GM19328 (cell line): ENCODE measurements around the gene PPARA.
A peak's percentile ranks its signal among the peaks of the same experiment; 100 is the strongest.
"Not testable (repeated sequence)": the region's sequence is repeated elsewhere in the genome, so short reads cannot be mapped to it uniquely, and the experiment has no call there.

Experiments
- ATAC-seq: cut with Tn5 transposase; IDR thresholded peaks from one replicate; pipeline ENCODE4 v1.9.1; 2021; ENCODE audit warnings: mild to moderate bottlenecking, moderate library complexity; ENCODE audit not compliant: unreplicated experiment

The PPARA gene

GRCh38 chr22:46240506-46240905 is 90.2 kb downstream of the PPARA start:
- ATAC-seq: no peak

- no peak for ATAC-seq
These were observed 90.6 kb downstream of the PPARA start for GRCh38 chr22:46240907-46241306.

GRCh38 chr22:46241396-46242007 is 91.2 kb downstream of the PPARA start:
- ATAC-seq: no peak

DNA sequence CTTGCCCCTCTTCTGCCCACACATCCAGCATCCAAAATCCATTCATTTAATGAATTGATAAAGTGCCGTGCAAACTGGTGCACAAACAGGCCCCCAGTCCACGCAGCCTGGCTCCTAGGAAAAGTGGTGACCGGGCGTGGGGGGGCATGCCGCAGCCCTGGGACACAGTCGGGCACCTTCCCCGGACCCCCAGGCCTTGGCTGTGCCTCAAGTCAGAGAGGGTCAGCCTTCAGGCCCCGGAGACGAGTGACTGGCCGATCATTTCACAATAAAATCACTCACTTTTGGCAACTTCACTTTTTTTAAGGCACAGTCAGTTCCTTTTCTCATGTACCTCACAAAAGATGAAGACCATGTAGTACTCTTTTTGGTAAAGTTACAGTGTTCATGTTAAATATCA is 91.8 kb downstream of the PPARA start:
- no peak for ATAC-seq

DNA sequence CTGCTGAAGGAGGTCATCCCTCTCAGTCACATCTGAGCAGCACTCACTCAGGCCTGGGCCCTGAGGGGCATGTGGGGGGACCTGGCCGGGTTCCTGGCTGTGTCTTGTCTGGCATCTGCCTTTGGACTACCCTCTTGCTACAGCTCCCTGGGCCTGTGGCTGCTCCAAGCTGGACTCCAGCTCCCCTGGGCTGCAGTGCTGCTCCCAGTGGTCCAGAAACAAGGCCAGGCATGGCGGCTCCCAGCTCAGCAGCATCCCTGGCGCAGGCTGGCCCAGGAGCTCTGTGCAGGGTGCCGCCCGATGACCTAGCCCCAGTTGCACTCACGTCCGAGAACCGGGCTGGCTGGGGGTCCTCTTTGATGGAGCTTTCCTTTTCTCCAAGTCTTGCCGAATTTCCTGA is 94.4 kb downstream of the PPARA start:
- ATAC-seq: no peak

DNA sequence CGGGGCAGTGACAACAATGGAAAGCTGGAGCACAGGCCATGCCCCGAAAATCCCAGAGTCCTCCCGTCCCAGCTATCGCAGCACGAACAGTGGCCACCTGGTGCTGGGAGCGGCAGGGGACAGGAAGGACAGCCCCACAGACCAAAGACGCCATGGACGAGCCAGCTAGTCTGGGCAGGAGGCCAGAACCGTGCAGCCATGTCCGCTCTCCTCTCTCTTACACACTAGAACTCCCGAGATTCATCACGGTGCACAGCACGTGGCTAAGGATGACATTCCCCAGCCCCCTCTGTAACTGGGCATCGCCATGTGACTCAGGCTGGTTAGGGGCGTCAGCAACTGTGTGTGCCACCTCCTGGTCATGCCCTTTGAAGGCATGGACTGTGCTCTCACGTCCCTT is 95.2 kb downstream of the PPARA start:
- ATAC-seq: no peak

DNA sequence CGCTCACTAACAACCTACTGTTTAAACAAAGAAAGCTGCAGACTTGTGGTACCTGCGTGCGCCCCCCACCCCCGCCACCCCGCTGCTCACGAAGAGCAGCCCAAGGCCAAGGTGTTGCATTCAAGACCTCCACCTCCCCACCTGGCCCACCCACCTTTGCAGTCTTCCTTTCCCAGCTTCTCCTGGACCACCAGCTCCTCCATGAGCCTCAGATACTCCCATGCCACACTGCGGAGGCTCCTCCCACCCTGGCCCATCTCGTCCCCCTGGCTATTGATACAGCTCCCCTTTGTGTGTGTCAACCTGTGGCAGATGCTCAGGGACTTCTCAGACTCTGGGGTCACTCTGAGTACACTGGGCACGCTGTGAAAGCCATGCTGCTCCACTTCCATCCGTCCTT is 95.9 kb downstream of the PPARA start:
- no peak for ATAC-seq

DNA sequence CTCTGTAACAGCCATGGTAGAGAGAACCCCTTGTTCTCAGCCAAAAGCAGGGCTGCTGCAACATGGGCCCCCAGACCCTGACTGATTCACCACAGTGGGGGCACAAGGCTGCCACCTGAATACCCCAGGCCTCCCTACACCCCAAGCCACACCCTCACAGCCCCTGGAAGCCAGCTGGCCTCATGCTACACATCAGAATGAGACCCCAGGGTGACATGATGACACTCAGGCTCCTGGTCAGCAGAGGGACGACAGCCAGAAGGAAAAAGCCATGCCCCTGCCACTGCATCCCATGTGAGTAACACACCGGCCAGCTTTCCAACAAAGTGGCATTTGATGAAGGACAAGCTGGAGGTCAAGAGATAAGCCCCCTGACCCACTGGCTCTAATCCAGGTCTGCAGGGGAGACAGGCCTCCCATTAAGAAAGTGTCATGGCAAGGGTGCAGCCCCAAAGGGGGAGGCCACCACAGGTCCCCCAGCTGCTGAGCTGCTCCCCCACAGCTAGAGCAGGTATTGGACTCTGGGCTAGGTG is 97.2 kb downstream of the PPARA start:
- ATAC-seq: no peak

- ATAC-seq: peak; percentile 79
These were observed 99.9 kb downstream of the PPARA start, which contains the start of gene CDPF1 for GRCh38 chr22:46250035-46250782. Gene CDPF1, minus strand, starts transcription at chr22:46250293. Its CDS starts 2,009 bp downstream, at chr22:46248284.

- ATAC-seq: peak; percentile 4
These were observed 100.4 kb downstream of the PPARA start for GRCh38 chr22:46250783-46251125.

- no peak for ATAC-seq
These were observed 100.9 kb downstream of the PPARA start for GRCh38 chr22:46251266-46251665.

DNA sequence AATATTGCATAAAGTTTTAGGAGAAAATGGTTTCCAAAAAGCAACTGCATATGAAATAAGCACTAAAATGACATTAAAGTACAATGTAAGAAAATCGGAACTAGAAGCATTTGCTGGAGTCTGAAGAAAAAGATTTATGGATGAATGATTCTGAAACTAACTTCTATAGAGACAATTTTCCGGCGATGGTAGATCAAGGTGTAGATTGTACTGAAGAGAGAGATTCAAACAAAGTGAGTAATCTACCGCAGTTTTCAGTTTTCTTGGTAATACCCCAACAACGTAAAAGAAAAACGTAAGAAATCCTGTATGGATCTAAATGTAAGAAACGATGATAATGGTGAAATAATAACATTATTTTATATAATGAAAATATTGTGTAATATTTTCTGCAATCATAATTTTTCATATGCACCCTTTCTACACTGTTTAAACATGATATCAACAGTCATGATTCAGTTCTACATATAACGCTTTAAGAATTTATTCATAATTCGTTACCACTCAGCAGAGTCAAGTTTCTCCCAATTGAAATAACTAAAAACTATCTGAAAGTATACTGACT is 101.6 kb downstream of the PPARA start:
- no peak for ATAC-seq

DNA sequence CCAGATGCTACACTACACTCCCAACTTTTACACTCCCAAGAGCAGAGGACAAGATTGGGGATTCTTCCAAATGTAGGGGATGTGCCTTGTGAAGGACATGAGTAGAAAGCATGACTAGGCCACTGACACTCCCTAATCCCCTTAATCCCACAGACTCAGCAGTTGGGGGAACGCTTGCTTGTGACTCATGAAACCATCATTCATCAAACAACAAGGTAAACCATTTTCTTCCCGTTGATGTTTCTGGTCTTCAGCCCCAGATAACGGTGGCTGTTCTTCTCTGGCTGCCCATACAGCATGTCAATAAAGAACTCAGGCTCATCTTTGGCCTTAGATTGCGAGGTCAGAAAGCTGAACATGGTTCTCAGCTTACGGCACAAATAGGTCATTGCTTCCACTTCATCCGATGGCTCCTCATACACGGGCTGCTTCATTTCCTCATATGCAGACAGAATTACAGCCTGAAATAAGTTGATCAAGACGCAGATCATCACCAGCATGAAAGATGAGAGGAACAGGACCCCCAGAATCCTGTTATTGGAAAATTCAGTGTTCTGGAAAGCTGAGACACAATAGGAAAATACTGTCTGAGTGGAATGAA is 106.1 kb downstream of the PPARA start:
- no peak for ATAC-seq

DNA sequence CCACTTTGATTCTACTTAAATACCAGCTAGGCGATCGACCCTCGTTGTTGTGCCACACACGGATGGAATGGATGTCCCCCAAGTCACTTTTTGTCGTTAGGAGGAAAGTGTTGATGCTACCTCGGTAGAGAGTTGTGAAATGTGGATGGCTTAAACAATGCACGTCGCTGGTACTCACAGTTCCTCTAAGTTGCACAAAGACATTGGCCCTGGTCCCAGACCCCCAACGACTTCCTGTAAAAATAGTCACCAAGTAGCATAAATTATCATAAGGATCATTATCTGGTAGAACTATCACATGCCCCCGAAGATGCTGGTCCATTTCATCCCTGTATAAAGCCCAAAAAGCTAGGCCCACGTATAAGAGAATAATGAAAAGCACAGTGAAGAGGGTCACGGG is 109.0 kb downstream of the PPARA start:
- no peak for ATAC-seq

DNA sequence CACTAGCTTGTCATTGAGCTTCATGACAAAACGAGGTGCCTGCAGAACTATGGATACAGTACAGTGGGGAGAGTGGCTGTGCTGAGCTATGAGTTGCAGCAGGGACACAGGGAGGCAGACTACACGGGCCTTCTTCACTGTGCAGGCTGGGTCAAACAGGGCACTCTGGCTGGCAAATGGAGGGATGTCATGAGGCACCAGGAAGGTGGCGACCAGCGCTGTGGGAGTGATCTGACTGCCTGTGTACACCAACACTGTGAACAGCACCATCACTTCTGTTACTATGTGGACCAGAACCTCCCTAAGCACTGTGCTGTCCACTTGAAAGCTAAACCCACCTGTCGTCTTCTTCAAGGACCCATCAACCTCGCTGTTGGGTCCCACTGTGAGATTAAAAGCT is 109.7 kb downstream of the PPARA start:
- ATAC-seq: no peak

DNA sequence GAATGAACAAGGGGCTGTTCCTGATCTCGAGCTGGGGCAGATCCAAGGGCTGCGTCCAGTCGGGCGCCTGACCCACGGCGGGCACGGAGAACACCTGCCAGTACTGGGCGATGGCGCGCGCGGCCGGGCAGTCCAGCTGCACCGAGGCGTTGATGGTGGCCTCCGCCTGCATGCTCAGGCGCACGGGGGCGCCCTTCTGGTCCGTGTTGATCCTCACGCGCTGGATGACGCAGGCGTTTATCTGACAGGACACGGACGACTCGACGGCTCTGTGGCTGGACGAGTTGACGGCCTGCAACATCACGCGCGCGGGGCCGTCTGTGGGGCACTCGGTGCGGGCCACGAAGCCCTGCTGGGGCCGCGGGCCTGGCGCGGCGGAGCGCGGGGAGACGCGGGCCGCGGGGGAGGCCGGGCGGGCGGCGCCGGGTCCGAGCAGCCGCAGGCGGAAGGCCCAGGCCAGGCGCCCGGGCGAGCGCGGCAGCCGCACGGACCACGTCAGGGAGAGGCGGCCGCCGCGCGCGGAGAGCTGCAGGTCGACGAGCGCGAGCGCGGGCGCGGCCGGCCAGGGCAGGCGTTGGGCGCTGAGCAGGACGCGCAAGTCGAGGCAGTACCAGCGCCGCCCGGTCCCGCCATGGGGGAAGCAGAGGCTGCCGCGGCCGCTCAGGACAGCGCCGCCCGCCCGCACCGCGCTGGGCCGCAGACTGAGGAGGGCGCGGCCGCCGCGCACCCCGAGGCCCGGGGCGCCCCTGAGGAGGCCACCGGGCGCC is 112.3 kb downstream of the PPARA start:
- no peak for ATAC-seq

DNA sequence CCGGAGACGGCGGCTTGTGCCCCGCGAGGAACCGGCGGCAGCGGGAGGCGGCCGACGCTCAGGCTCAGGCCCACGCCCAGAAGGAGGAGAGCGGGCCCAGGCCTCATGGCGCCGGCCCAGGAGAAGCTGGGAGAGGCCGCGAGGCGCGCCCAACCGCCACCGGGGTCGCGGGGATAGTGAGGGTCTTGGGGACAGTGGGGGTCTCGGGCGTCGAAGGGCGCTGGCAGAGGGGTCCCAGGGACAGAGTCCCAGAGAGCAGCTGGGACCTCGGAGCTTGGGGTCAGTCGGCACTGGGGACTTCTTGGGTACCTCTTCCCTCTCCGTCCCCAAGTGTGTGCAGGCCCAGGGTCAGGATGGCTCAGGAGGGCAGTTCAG is 112.9 kb downstream of the PPARA start, which contains the start of gene PKDREJ:
PKDREJ (minus strand) TSS at position 128 of the 375 bp plus-strand sequence; CDS start at position 107, 21 bp downstream.
- no peak for ATAC-seq

- not testable (repeated sequence) for ATAC-seq
These were observed 114.2 kb downstream of the PPARA start for GRCh38 chr22:46264520-46264919.

GRCh38 chr22:46265627-46266026 is 115.3 kb downstream of the PPARA start:
- ATAC-seq: not testable (repeated sequence)

- ATAC-seq: no peak
These were observed 117.3 kb downstream of the PPARA start, which contains the start of gene TTC38 for GRCh38 chr22:46267431-46268279. Gene TTC38, plus strand, starts transcription at chr22:46268008. Its CDS starts 32 bp downstream, at chr22:46268040.
